Jurkat, Clone E6-1 (cell line): ENCODE data around the gene STAC3. TPM values are rescaled to one million over a fixed set of nuclear protein-coding genes. Genes with fewer than 3 reads are reported as not detected.
A peak's percentile ranks its signal among the peaks of the same experiment; 100 is the strongest.
"Not testable (repeated sequence)": the region's sequence is repeated elsewhere in the genome, so short reads cannot be mapped to it uniquely, and the experiment has no call there.

Experiments used
- DNase-seq: peaks from one replicate; pipeline ENCODE4 v3.0.0-alpha.2; 2011; ENCODE audit warnings: low read depth, low spot score
- H3K4me3 ChIP-seq: 2 replicates; pipeline ENCODE4 v1.5.1; 2011; ENCODE audit warnings: mild to moderate bottlenecking, low read length, control low read depth, moderate library complexity
- polyA plus RNA-seq: library from polyadenylated mRNA; unstranded; fragments of >200 nt; gene quantifications from one replicate; pipeline ENCODE4 v1.2.1, GENCODE V29; 2012; ENCODE audit warnings: missing spikeins; ENCODE audit not compliant: insufficient read length, insufficient read depth

Gene STAC3
- 9.1 TPM for polyA plus RNA-seq

DNA sequence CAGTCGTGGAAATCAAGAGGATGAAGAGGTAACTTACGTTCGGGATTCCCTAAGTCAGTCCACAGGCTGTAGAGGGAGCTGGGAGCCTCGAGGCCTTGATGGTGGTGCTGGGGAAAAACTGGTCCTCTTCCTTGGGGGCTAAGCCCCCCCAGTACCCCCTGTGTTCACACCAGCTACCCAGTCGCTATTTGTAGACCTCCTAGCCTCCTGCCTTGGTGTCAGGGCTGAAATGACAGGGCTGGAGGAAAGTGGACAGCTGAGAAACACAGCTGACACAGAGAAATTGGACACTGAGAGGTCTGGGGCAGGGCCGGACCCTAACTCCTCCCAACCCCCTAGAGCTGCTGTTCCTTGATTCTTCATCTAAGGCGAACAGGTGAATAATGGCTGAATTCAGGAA lies at the start of gene STAC3:
Gene STAC3, minus strand, starts transcription at position 232 of the 400 bp plus-strand sequence. CDS start 1,551 bp downstream, outside the sequence.
- H3K4me3 ChIP-seq = no peak within 1 kb of the TSS
- no peak for DNase-seq

- DNase-seq = no peak
- H3K4me3 ChIP-seq = no peak overlapping the region
Observed at GRCh38 chr12:57299514-57300016, 48.6 kb upstream of the STAC3 start.

- no peak for DNase-seq
- no peak overlapping the region for H3K4me3 ChIP-seq
Observed at GRCh38 chr12:57296291-57296690, 45.3 kb upstream of the STAC3 start.

- not testable (repeated sequence) for DNase-seq
Observed at GRCh38 chr12:57282073-57282472, 31.1 kb upstream of the STAC3 start.

DNA sequence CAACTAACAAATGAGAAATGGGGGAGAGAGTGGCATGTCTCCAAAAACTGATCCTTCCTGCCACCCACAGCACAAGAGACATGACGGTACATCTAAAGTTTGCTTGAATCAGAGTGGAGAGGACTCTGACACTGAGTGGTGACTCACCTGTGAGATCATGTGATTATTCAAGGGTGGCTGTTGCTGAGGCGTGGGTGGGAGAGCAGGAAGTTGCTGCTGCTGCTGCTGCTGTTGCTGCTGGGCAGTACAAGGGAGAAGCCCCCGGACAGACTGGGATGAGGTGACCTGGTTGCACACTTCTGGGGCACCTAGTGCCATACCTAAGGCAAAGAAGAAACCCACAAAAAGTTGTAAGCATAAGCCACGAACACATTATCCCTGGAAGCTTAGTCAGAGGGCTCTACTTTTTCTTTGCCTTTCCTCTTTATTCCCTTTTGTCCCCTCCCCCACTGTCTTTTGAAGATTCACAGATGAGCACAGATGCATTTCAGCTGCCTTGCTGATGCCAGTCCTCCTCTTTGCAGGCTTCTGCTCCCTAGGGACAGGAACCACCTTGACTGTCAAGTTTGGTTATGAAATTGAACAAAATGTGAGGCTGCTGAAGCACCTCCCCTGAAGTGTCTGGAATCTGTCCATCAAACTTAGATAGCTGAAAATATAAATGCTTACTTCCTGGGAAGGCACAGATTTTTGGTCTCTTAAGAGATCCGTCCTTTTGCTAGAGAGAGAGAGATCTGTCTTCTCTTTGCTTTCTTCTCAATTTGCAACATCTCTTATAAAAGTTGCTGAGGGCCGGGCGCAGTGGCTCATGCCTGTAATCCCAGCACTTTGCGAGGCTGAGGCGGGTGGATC lies 29.4 kb upstream of the STAC3 start:
- peak; percentile 42 for DNase-seq
- H3K4me3 ChIP-seq = no peak overlapping the region

More at GRCh38 chr12:57282073-57282472, 31.1 kb upstream of the STAC3 start:
- not testable (repeated sequence) for H3K4me3 ChIP-seq

DNA sequence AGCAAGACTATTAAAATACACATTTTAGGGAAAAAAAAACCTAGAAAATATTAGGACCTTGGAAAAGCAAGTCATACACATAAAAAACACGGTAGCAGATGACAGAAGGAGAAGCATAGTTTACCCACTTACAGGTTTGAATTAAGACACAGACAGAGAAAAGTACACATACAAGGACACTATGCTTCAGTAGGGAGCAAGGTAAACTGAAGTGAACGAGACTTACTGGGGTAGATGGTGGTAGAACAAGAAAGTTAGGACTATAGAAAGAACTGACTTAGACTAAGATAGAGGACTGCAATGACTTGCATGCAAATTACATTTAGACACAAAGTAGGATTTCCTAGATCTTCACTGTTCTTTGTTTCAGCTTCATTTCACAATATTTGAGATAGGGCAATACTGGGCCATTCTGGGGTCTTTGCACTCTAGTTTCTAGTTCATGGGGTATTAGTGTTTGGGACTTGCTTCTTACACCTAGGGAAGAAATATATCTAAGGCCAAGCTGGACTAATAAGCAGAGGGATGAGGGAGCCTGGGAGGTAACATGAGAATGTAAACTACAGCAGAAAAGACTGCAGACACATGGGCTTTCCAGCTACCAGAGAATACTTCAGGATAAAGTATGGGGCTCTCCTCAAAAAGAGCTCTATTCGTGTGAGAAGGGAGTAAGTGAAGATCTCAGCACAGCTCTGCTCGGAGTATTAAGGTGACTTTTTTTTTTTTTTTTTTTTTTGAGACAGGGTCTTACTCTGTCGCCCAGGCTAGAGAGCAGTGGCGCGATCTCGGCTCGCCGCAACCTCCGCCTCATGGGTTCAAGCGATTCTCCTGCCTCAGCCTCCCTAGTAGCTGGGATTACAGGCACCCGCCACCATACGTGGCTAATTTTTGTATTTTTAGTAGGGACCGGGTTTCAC lies 27.7 kb upstream of the STAC3 start:
- DNase-seq = no peak
- no peak overlapping the region for H3K4me3 ChIP-seq

GRCh38 chr12:57276935-57277563 lies 26.1 kb upstream of the STAC3 start:
- DNase-seq = peak; percentile 28
- no peak overlapping the region for H3K4me3 ChIP-seq

DNA sequence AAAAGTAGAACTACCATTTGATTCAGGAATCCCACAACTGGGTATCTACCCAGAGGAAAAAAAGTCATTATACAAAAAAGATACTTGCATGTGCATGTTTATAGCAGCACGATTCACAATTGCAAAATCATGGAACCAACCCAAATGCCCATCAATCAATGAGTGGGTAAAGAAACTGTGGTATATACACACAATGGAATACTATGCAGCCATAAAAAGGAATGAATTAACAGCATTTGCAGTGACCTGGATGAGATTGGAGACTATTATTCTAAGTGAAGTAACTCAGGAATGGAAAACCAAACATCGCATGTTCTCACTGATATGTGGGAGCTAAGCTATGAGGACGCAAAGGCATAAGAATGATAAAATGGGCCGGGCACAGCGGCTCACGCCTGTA lies 25.2 kb upstream of the STAC3 start:
- not testable (repeated sequence) for DNase-seq, H3K4me3 ChIP-seq

DNA sequence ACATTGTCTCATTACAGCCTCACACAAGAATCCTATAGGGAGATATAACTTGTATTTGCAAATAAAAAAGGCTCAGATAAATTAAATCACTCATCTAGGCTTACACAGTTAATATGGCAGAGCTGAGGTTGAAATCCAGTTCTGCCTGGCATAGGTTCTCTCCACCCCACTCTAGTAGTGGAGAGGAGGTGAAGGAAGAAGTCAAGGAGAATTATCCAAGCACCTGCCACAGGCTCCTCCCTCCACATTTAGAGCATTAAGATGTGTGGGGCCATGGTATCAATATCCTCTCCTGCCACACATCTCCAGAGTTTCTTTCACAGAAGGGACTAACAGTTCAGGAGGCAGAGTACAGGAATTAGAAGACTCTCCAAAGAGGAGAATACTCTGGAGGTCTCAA lies 22.5 kb upstream of the STAC3 start:
- no peak for DNase-seq
- no peak overlapping the region for H3K4me3 ChIP-seq

GRCh38 chr12:57272337-57273151 lies 21.6 kb upstream of the STAC3 start:
- no peak overlapping the region for H3K4me3 ChIP-seq
- no peak for DNase-seq

DNA sequence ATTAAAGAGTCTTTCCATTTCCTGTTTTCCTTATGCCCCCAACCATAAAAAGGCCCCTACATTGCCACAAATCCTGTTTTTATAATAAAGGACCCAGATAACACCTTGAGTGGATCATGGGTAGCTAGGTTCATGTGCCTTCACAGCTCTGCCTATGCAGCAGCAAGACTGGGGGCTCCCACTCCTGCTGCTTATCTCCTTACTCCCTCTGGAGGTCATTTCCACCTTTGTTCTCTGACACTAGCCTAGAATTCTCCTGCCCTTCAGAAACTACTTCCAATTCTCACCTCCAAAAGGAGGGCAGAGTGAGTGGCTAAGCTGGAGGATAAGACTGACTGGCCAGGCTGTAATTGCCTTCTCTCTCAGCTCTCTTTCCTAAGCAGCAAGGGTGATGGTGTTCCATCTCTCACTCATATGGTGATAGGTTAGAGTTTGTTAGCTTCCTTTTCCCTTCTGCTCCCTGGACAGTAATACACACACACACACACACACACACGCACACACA lies 20.0 kb upstream of the STAC3 start:
- no peak for DNase-seq

DNA sequence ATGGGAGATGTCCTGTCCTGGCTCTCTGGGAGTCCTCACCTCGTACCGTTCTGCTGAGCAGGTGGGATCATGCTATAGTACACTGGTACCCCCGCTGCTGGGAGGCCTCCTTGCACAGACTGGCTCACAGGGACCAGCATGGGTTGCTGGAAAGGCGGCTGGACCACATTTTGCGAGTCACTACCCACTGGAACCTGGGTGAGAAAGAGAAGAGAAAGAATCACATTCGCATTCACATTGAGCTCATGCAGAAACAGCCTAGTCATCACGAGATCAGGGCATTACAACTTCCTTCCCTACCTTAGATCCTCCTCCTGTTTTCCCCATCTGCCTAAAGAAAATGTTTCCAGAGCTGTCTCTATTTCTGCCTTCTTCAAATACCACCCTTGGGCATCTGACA lies 17.3 kb upstream of the STAC3 start:
- no peak for DNase-seq

More for the DNA sequence above, 20.0 kb upstream of the STAC3 start:
- no peak overlapping the region for H3K4me3 ChIP-seq

GRCh38 chr12:57266681-57267080 lies 15.7 kb upstream of the STAC3 start:
- DNase-seq = no peak
- H3K4me3 ChIP-seq = no peak overlapping the region

More for the DNA sequence above, 17.3 kb upstream of the STAC3 start:
- H3K4me3 ChIP-seq = no peak overlapping the region

DNA sequence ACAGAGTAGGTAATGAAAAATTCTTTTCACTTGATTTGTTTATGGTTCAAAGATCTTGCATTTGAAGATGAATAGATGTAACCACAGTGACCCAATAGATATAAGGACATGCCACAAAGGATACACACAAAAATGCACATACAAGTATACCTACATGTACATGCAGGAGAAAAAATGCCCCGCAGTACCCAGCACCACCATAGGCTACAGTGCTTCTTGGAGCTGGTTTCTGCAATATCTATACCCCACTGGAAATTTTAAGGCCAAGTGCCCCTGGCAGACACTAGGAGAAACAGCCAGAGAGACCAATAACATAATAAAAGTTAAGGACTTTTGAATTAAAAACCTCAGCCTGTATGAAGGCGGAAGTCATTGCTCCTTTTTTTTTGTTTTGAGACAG lies 12.1 kb upstream of the STAC3 start:
- no peak for DNase-seq
- no peak overlapping the region for H3K4me3 ChIP-seq

GRCh38 chr12:57262126-57262822 lies 11.3 kb upstream of the STAC3 start:
- DNase-seq = no peak
- H3K4me3 ChIP-seq = no peak overlapping the region

GRCh38 chr12:57261428-57261865 lies 10.5 kb upstream of the STAC3 start:
- no peak for DNase-seq
- H3K4me3 ChIP-seq = no peak overlapping the region

DNA sequence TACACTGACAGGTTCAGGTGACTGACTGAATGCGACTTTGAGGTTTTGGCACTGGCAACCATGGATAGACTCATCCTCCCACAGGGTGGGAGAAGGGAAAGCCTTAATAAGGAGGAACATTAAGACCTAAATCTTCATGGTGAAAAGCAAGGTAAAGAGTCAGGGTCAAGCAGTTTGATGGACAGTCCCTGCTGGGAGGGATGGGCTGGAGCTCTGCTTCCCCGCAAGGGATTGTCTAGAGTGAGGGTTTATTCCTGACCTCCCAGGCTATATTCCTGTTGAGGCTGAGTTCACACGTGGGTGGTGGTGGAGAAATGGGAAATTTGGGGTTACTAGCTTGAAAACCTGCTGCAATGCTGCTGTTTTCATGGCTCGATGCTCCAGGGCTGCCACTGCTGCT lies 9.4 kb upstream of the STAC3 start:
- H3K4me3 ChIP-seq = no peak overlapping the region
- no peak for DNase-seq
